HFFc6 (cell line): Measurements from ENCODE around the gene GPR3. TPM values are rescaled to one million over a fixed set of nuclear protein-coding genes. Genes with fewer than 3 reads are reported as not detected.
A peak's percentile ranks its signal among the peaks of the same experiment; 100 is the strongest.

Experiments
- DNase-seq: peaks from one replicate; pipeline ENCODE4 v3.0.0-alpha.2; 2018
- H3K27ac Mint-ChIP-seq: 2 replicates; pipeline ENCODE4 v1.8.0; 2020; ENCODE audit warnings: mild to moderate bottlenecking, mixed read lengths
- H3K27me3 Mint-ChIP-seq: 2 replicates; pipeline ENCODE4 v1.8.0; 2021; ENCODE audit warnings: mild to moderate bottlenecking, moderate library complexity, mixed read lengths; ENCODE audit not compliant: insufficient read depth
- H3K36me3 Mint-ChIP-seq: 2 replicates; pipeline ENCODE4 v1.8.0; 2021; ENCODE audit warnings: low read depth, mixed read lengths
- H3K4me1 Mint-ChIP-seq: 2 replicates; pipeline ENCODE4 v1.8.0; 2020; ENCODE audit warnings: low read depth, mixed read lengths
- H3K4me3 Mint-ChIP-seq: 2 replicates; pipeline ENCODE4 v1.8.0; 2020; ENCODE audit warnings: mild to moderate bottlenecking, moderate library complexity, mixed read lengths
- H3K9me3 Mint-ChIP-seq: 2 replicates; pipeline ENCODE4 v1.8.0; 2020; ENCODE audit warnings: mild to moderate bottlenecking, mixed read lengths
- total RNA-seq, 6 experiments: library from RNA; stranded (reverse); fragmentation: NEBNext Ultra II Directional; extraction: Animal tissue kit (Norgen Biotek cat#: 25700); gene quantifications; 2 replicates in 1 of 6; 3 replicates in 5 of 6; pipeline ENCODE4 v1.2.3, GENCODE V29; 2021
- TF ChIP-seq, protein P1 (sequence below): fragments of 200-600 bp; sonication (generic); IDR thresholded peaks from 2 replicates; pipeline ENCODE4 v1.5.0; 2021; ENCODE audit warnings: antibody characterized with exemption, mild to moderate bottlenecking

GPR3 gene
- total RNA-seq, 6 experiments from 2014 or later = 2.3 to 3.3 (median 2.9) TPM

DNA sequence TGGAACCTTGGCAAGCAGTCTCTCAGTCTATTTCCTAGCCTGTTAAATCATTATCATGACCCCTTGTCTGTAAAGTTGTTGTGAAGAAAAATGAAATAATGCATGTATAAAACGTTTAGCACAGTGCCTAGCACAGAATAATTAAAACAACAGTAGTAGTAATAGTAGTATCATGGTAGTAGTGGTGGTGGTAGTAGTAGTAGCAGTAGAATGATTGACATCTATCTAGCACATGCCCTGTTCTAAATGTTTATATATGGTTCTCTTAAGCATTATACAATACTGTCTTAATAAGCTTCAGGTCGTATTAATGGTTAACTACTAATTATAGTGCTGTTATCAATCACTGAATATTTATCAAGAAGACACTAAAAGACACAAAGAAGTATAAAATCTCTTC lies 46.7 kb downstream of the GPR3 start:
- H3K27ac Mint-ChIP-seq = no peak overlapping the region
- no peak for DNase-seq
- H3K36me3 Mint-ChIP-seq = peaks cover 11% of the 10 kb centered on the region; the same call in 1 of the 2 replicates
- peaks cover 50% of the 10 kb centered on the region for H3K4me1 Mint-ChIP-seq
- no peaks in the 10 kb centered on the region for H3K27me3 Mint-ChIP-seq
- no peaks in the 10 kb centered on the region for H3K9me3 Mint-ChIP-seq
- no peak overlapping the region for H3K4me3 Mint-ChIP-seq
- TF ChIP-seq, protein P1, sequence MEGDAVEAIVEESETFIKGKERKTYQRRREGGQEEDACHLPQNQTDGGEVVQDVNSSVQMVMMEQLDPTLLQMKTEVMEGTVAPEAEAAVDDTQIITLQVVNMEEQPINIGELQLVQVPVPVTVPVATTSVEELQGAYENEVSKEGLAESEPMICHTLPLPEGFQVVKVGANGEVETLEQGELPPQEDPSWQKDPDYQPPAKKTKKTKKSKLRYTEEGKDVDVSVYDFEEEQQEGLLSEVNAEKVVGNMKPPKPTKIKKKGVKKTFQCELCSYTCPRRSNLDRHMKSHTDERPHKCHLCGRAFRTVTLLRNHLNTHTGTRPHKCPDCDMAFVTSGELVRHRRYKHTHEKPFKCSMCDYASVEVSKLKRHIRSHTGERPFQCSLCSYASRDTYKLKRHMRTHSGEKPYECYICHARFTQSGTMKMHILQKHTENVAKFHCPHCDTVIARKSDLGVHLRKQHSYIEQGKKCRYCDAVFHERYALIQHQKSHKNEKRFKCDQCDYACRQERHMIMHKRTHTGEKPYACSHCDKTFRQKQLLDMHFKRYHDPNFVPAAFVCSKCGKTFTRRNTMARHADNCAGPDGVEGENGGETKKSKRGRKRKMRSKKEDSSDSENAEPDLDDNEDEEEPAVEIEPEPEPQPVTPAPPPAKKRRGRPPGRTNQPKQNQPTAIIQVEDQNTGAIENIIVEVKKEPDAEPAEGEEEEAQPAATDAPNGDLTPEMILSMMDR = no peak

GRCh38 chr1:27444632-27445031 lies 52.2 kb downstream of the GPR3 start:
- DNase-seq = no peak
- TF ChIP-seq, protein P1 = no peak
- Mint-ChIP-seq H3K4me1 (peaks cover 20% of the 10 kb centered on the region), H3K27me3 (no peaks in the 10 kb centered on the region; the same call in 1 of the 2 replicates), H3K9me3 (no peaks in the 10 kb centered on the region), H3K27ac (peak overlapping the region; percentile 24; the same call in 1 of the 2 replicates), H3K36me3 (peaks cover 20% of the 10 kb centered on the region), H3K4me3 (no peak overlapping the region)

Other genes with a start within 250 kb of the GPR3 start
- 10 to 100 TPM; 37.1 to 51.0 (median 44.7) TPM for gene SLC9A1, start 237.5 kb upstream of the GPR3 start, total RNA-seq
- gene WDTC1, start 158.0 kb upstream of the GPR3 start, total RNA-seq = 10 to 100 TPM; 26.2 to 30.3 (median 28.0) TPM
- gene TMEM222, start 70.5 kb upstream of the GPR3 start, total RNA-seq = 10 to 100 TPM; 41.3 to 54.6 (median 46.1) TPM
- gene SYTL1, start 50.6 kb upstream of the GPR3 start, total RNA-seq = under 1 TPM in 2 of 6 experiments, not detected in 4; 0.08 to 0.45 TPM
- 10 to 100 TPM; 22.6 to 30.8 (median 27.7) TPM for gene MAP3K6, start 25.7 kb upstream of the GPR3 start, total RNA-seq
- not detected for gene FCN3, start 17.8 kb upstream of the GPR3 start, total RNA-seq
- not detected for gene CD164L2, start 9.3 kb upstream of the GPR3 start, total RNA-seq
- gene WASF2, start 97.5 kb downstream of the GPR3 start, total RNA-seq = 10 to 100 TPM; 84.4 to 99.7 (median 93.1) TPM
- 10 to 100 TPM; 30.7 to 53.2 (median 34.7) TPM for gene AHDC1, start 211.5 kb downstream of the GPR3 start, total RNA-seq
- gene FGR, start 242.6 kb downstream of the GPR3 start, total RNA-seq = not detected